Measurements from ENCODE around the gene C15orf40.
"Not testable (repeated sequence)": the region's sequence is repeated elsewhere in the genome, so short reads cannot be mapped to it uniquely, and the experiment has no call there.

Gene C15orf40

DNA sequence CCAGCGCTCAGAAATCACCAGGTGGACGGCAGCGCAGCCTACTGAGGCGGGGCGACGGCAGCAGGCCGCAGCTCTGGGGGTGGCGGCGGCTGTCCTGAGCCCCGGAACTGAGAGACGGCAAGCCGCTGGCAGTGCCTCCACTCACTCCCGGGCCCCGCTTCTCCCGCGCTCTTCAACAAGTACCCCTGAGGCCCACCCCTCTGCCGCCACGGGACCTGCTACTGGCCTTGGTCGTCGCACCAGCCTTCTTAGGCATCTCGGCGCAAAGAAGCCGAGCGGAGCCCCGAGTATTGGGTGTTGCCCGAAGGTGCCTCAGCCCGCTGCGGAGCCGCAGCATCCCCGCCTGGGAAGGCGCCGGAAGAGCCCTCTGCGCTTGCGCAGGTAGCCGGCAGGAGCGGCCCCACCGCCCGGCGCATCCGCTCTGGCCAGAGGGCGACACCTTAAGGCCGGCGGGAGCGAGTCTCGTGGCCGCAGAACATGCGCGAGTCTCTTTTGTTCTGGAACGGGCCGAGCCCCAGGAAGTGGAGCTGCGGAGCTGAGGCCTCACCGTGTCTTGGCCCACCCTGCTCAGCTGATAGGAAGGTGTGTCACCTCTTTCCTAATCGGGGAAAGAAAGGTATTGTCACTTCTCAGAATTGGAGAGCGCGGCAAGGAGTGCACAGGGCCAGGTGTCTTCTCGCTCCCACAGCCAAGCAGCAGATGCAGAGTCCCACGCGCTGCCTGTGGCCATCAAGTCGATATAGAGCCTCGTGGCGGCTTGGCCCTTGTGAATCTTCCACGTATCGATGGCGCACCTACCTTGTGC lies at the start of gene C15orf40:
Gene C15orf40 (minus strand): TSS at position 369 of the 805 bp plus-strand sequence. CDS start 32 bp downstream, at position 337.
- peak within 1 kb of the TSS; percentile 72 to 100 for H3K4me3 ChIP-seq (ENCODE audit: low read length in 2 of 2)
- H3K9ac ChIP-seq (ENCODE audit: low read depth in 1 of 2, low read length in 2 of 2), result peak within 1 kb of the TSS; percentile 77 to 79
- H3K36me3 ChIP-seq (ENCODE audit: control insufficient read depth in 2 of 2, insufficient read depth in 2 of 2, low read length in 2 of 2), result peaks cover 11 to 24% of the 10 kb centered on the region in 2 donors
- peak within 1 kb of the TSS; percentile 75 to 83 for H3K27ac ChIP-seq (ENCODE audit: low read depth in 2 of 2, low read length in 2 of 2)
- H3K27me3 ChIP-seq (ENCODE audit: control insufficient read depth in 2 of 2, insufficient read depth in 2 of 2, low read length in 2 of 2), result no peaks in the 10 kb centered on the region
- no peaks in the 10 kb centered on the region for H3K9me3 ChIP-seq (ENCODE audit: control insufficient read depth in 2 of 2, low read length in 2 of 2)
- H3K4me1 ChIP-seq (ENCODE audit: control insufficient read depth in 2 of 2, insufficient read depth in 2 of 2, low read length in 2 of 2), result peaks cover 15% of the 10 kb centered on the region in 2 donors

DNA sequence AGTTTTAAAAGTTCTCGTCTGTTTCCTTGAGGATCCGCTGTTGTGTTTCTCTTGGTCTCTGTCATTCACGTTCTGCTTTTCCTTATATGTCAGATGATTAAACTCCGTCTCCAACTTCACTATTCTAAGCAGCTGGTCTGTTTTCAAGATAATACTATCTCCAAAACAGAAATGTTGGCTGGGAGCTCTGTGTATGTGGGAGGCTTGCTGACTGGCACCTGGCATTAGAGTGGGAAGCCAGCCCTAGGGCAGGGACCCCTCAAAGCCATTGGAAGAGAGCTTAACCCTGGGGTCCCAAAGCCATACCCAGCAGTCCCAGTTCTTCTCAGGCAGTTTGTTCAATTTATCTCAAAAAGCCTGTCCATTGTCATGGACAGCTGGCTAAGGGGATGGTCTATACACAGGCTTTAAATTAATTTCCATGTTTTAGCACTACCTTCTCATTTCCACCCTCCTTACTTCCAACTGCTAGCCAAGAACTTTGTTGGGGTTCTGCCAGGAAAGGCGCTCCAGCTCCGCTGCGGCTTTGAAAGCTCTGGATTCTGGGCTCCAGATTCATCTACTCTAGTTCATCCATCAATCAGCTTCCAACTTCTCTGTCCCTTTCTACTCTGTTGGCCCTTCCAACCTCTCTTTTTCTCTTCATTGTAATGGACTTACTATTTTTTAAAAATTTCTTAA lies 46.4 kb upstream of the C15orf40 start:
- Histone ChIP-seq H3K4me3 (ENCODE audit: low read length in 2 of 2) (no peak overlapping the region), H3K36me3 (ENCODE audit: control insufficient read depth in 2 of 2, insufficient read depth in 2 of 2, low read length in 2 of 2) (peaks cover 5 to 14% of the 10 kb centered on the region in 2 donors), H3K9ac (ENCODE audit: low read depth in 1 of 2, low read length in 2 of 2) (no peak overlapping the region), H3K9me3 (ENCODE audit: control insufficient read depth in 2 of 2, low read length in 2 of 2) (no peaks in the 10 kb centered on the region), H3K27ac (ENCODE audit: low read depth in 2 of 2, low read length in 2 of 2) (no peak overlapping the region), H3K27me3 (ENCODE audit: control insufficient read depth in 2 of 2, insufficient read depth in 2 of 2, low read length in 2 of 2) (no peaks in the 10 kb centered on the region), H3K4me1 (ENCODE audit: control insufficient read depth in 2 of 2, insufficient read depth in 2 of 2, low read length in 2 of 2) (peaks cover 5 to 23% of the 10 kb centered on the region in 2 donors)

DNA sequence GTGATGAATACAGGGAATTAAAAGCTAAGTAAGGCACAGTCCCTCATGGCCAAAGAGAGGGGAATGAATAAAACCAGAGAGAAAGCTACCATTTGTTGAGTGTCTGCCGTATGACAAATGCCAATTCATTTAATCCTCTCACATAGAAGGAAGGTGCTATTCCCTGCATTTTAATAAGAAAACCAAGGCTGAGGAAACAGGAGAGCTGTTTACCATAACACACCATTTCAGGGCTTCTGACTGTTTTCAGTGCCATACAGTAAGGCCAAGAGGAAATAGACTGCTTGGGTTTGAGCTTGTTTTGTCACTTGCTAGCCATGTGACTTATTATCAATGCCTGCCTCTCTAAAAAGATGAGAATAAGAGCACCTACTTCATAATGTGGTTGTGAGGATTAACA lies 45.6 kb upstream of the C15orf40 start:
- peaks cover 5 to 13% of the 10 kb centered on the region in 2 donors for H3K36me3 ChIP-seq (ENCODE audit: control insufficient read depth in 2 of 2, insufficient read depth in 2 of 2, low read length in 2 of 2)
- H3K9ac ChIP-seq (ENCODE audit: low read depth in 1 of 2, low read length in 2 of 2), result no peak overlapping the region
- no peaks in the 10 kb centered on the region for H3K9me3 ChIP-seq (ENCODE audit: control insufficient read depth in 2 of 2, low read length in 2 of 2)
- H3K27me3 ChIP-seq (ENCODE audit: control insufficient read depth in 2 of 2, insufficient read depth in 2 of 2, low read length in 2 of 2), result no peaks in the 10 kb centered on the region
- H3K27ac ChIP-seq (ENCODE audit: low read depth in 2 of 2, low read length in 2 of 2), result no peak overlapping the region
- H3K4me3 ChIP-seq (ENCODE audit: low read length in 2 of 2), result no peak overlapping the region
- peaks cover under 1 to 18% of the 10 kb centered on the region in 2 donors for H3K4me1 ChIP-seq (ENCODE audit: control insufficient read depth in 2 of 2, insufficient read depth in 2 of 2, low read length in 2 of 2)

DNA sequence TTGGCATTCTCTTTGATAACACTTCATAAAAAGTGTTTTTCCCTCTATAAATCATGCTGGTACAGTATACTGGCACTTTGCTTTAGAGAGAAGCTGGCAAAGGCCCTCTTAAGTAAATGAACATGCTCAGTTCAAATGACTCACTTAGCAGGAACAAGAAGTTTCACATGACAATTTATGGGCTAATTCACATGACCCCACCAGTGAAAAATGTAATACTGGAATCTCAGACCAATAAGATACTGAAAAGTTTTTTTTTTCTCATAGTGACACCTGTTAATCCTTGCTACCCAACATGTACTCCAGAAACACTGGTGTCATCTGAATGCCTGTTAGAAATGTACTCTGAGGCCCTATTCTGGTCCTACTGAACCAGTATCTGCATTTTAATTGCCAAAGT lies 41.7 kb upstream of the C15orf40 start:
- H3K36me3 ChIP-seq (ENCODE audit: control insufficient read depth in 2 of 2, insufficient read depth in 2 of 2, low read length in 2 of 2), result peaks cover 15 to 25% of the 10 kb centered on the region in 2 donors
- H3K4me3 ChIP-seq (ENCODE audit: low read length in 2 of 2), result no peak overlapping the region
- H3K4me1 ChIP-seq (ENCODE audit: control insufficient read depth in 2 of 2, insufficient read depth in 2 of 2, low read length in 2 of 2), result peaks cover 0 to 9% of the 10 kb centered on the region in 2 donors
- peak overlapping the region in 1 of 2 donors; percentile 24 for H3K9ac ChIP-seq (ENCODE audit: low read depth in 1 of 2, low read length in 2 of 2)
- H3K9me3 ChIP-seq (ENCODE audit: control insufficient read depth in 2 of 2, low read length in 2 of 2), result no peaks in the 10 kb centered on the region
- H3K27ac ChIP-seq (ENCODE audit: low read depth in 2 of 2, low read length in 2 of 2), result peak overlapping the region; percentile 38 to 62
- H3K27me3 ChIP-seq (ENCODE audit: control insufficient read depth in 2 of 2, insufficient read depth in 2 of 2, low read length in 2 of 2), result no peaks in the 10 kb centered on the region

DNA sequence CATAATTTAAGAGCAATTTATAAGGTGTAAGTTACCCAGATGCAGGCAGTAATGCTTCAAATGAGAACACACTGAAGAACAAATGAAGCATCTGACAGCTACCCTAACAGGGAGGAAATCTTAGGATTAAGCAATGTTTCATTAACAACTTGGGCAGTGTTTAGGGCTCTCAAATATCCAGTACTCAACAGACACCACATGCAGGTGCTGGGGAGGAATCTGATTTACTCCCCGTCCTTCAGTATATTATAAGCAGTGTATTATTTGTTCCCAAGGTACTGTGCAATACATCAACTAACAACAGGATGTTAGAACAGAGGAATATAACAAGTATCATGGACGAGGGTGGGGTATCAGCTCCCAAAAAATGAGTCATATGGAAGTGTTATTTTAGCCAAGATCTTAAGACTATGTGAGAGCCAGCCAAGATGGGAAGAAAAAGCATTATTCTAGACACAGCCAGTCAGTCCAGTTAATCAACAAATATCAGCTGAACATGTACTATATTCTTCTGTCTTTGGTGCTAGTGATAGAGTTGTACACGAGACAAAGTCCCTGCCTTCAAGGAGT lies 35.2 kb upstream of the C15orf40 start:
- H3K9ac ChIP-seq (ENCODE audit: low read depth in 1 of 2, low read length in 2 of 2), result no peak overlapping the region
- H3K27ac ChIP-seq (ENCODE audit: low read depth in 2 of 2, low read length in 2 of 2), result no peak overlapping the region
- peaks cover 30 to 36% of the 10 kb centered on the region in 2 donors for H3K36me3 ChIP-seq (ENCODE audit: control insufficient read depth in 2 of 2, insufficient read depth in 2 of 2, low read length in 2 of 2)
- no peaks in the 10 kb centered on the region for H3K9me3 ChIP-seq (ENCODE audit: control insufficient read depth in 2 of 2, low read length in 2 of 2)
- no peaks in the 10 kb centered on the region for H3K27me3 ChIP-seq (ENCODE audit: control insufficient read depth in 2 of 2, insufficient read depth in 2 of 2, low read length in 2 of 2)
- H3K4me1 ChIP-seq (ENCODE audit: control insufficient read depth in 2 of 2, insufficient read depth in 2 of 2, low read length in 2 of 2), result peaks cover 0 to 2% of the 10 kb centered on the region in 2 donors
- no peak overlapping the region for H3K4me3 ChIP-seq (ENCODE audit: low read length in 2 of 2)

DNA sequence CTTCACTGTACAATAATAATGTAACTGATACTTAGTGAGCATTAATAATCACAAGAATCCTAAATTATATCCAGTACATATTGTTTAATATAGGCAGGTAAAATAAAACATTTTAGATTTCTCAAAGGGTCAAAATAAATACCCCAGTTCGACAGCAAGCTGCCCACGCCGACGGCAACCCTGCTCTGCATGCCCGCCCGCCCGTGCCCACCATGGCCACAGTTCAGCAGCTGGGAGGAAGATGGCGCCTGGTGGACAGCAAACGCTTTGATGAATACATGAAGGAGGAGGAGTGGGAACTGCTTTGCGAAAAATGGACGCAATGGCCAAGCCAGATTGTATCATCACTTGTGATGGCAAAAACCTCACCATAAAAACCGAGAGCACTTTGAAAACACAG lies 32.7 kb upstream of the C15orf40 start:
- Histone ChIP-seq H3K9me3 (ENCODE audit: control insufficient read depth in 2 of 2, low read length in 2 of 2) (no peaks in the 10 kb centered on the region), H3K27me3 (ENCODE audit: control insufficient read depth in 2 of 2, insufficient read depth in 2 of 2, low read length in 2 of 2) (no peaks in the 10 kb centered on the region), H3K36me3 (ENCODE audit: control insufficient read depth in 2 of 2, insufficient read depth in 2 of 2, low read length in 2 of 2) (peaks cover 41 to 53% of the 10 kb centered on the region in 2 donors), H3K27ac (ENCODE audit: low read depth in 2 of 2, low read length in 2 of 2) (no peak overlapping the region), H3K9ac (ENCODE audit: low read depth in 1 of 2, low read length in 2 of 2) (no peak overlapping the region), H3K4me1 (ENCODE audit: control insufficient read depth in 2 of 2, insufficient read depth in 2 of 2, low read length in 2 of 2) (peaks cover 0 to 2% of the 10 kb centered on the region in 2 donors), H3K4me3 (ENCODE audit: low read length in 2 of 2) (no peak overlapping the region)

DNA sequence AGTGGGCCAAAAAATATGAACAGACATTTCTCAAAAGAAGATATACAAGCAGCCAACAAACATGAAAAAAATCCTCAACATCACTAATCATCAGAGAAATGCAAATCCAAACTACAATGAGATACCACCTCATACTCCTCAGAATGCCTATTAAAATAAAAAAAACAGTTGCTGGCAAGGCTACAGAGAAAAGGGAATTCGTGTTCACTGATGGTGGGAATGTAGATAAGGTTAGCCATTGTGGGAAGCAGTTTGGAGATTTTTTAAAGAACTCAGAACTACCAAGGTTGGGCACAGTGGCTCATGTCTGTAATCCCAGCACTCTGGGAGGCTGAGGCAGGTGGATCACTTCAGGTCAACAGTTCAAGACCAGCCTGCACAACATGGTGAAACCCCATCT lies 27.8 kb upstream of the C15orf40 start:
- H3K27me3 ChIP-seq (ENCODE audit: control insufficient read depth in 2 of 2, insufficient read depth in 2 of 2, low read length in 2 of 2), result no peaks in the 10 kb centered on the region
- no peak overlapping the region for H3K4me3 ChIP-seq (ENCODE audit: low read length in 2 of 2)
- no peaks in the 10 kb centered on the region for H3K9me3 ChIP-seq (ENCODE audit: control insufficient read depth in 2 of 2, low read length in 2 of 2)
- no peak overlapping the region for H3K9ac ChIP-seq (ENCODE audit: low read depth in 1 of 2, low read length in 2 of 2)
- H3K36me3 ChIP-seq (ENCODE audit: control insufficient read depth in 2 of 2, insufficient read depth in 2 of 2, low read length in 2 of 2), result peaks cover 19 to 38% of the 10 kb centered on the region in 2 donors
- H3K4me1 ChIP-seq (ENCODE audit: control insufficient read depth in 2 of 2, insufficient read depth in 2 of 2, low read length in 2 of 2), result no peaks in the 10 kb centered on the region
- H3K27ac ChIP-seq (ENCODE audit: low read depth in 2 of 2, low read length in 2 of 2), result no peak overlapping the region

DNA sequence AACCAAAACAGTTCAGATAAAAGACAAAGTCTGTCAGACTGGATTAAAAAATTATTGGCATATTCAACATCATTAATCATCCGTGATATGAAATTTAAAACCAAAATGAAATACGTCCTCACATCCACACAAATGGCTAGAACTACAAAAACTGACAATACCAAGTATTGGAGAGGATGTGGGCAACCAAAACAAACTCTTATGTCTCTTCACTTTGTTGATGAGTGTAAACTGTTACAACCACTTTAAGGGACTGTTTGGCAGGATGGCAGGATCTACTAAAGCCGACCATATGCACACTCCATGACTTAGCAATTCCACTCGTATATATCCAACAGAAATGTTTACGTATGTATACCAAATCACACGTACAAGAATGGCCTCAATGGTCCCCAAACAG lies 24.8 kb upstream of the C15orf40 start:
- Histone ChIP-seq H3K9ac (ENCODE audit: low read depth in 1 of 2, low read length in 2 of 2) (no peak overlapping the region), H3K4me3 (ENCODE audit: low read length in 2 of 2) (no peak overlapping the region), H3K9me3 (ENCODE audit: control insufficient read depth in 2 of 2, low read length in 2 of 2) (no peaks in the 10 kb centered on the region), H3K27me3 (ENCODE audit: control insufficient read depth in 2 of 2, insufficient read depth in 2 of 2, low read length in 2 of 2) (no peaks in the 10 kb centered on the region), H3K36me3 (ENCODE audit: control insufficient read depth in 2 of 2, insufficient read depth in 2 of 2, low read length in 2 of 2) (peaks cover 16 to 36% of the 10 kb centered on the region in 2 donors), H3K27ac (ENCODE audit: low read depth in 2 of 2, low read length in 2 of 2) (no peak overlapping the region), H3K4me1 (ENCODE audit: control insufficient read depth in 2 of 2, insufficient read depth in 2 of 2, low read length in 2 of 2) (no peaks in the 10 kb centered on the region)

DNA sequence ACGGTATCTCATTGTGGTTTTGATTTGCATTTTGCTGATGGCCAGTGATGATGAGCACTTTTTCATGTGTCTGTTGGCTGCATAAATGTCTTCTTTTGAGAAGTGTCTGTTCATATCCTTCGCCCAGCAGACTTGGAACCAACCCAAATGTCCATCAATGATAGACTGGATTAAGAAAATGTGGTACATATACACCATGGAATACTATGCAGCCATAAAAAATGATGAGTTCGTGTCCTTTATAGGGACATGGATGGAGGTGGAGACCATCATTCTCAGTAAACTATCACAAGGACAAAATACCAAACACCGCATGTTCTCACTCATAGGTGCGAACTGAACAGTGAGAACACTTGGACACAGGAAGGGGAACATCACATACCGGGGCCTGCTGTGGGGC lies 19.8 kb upstream of the C15orf40 start:
- H3K27ac ChIP-seq (ENCODE audit: low read depth in 2 of 2, low read length in 2 of 2); H3K4me1 ChIP-seq (ENCODE audit: control insufficient read depth in 2 of 2, insufficient read depth in 2 of 2, low read length in 2 of 2); H3K9me3 ChIP-seq (ENCODE audit: control insufficient read depth in 2 of 2, low read length in 2 of 2); H3K9ac ChIP-seq (ENCODE audit: low read depth in 1 of 2, low read length in 2 of 2); H3K27me3 ChIP-seq (ENCODE audit: control insufficient read depth in 2 of 2, insufficient read depth in 2 of 2, low read length in 2 of 2); H3K4me3 ChIP-seq (ENCODE audit: low read length in 2 of 2): not testable (repeated sequence)
- peaks cover 22 to 36% of the 10 kb centered on the region in 2 donors for H3K36me3 ChIP-seq (ENCODE audit: control insufficient read depth in 2 of 2, insufficient read depth in 2 of 2, low read length in 2 of 2)

DNA sequence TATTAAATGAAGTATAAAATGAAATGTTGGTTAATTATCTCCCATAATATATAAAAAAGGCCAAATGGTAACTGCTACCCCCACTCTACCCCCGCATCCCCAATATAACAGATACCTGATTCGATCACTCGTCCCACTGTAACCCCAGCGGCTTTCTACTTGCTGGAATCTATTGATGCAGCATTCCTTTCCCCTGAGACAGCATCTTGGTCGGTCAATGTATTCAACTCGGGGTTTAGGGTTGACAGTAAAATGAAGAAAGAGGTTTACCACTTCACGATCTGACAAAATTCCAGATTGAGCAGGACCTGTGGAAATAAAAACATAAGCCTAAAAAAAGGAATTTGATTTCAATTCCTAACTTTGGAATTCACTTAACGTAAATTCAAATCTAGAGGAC lies 18.6 kb upstream of the C15orf40 start:
- no peaks in the 10 kb centered on the region for H3K9me3 ChIP-seq (ENCODE audit: control insufficient read depth in 2 of 2, low read length in 2 of 2)
- H3K36me3 ChIP-seq (ENCODE audit: control insufficient read depth in 2 of 2, insufficient read depth in 2 of 2, low read length in 2 of 2), result peaks cover 22 to 35% of the 10 kb centered on the region in 2 donors
- H3K27ac ChIP-seq (ENCODE audit: low read depth in 2 of 2, low read length in 2 of 2), result no peak overlapping the region
- no peak overlapping the region for H3K9ac ChIP-seq (ENCODE audit: low read depth in 1 of 2, low read length in 2 of 2)
- no peak overlapping the region for H3K4me3 ChIP-seq (ENCODE audit: low read length in 2 of 2)
- no peaks in the 10 kb centered on the region for H3K27me3 ChIP-seq (ENCODE audit: control insufficient read depth in 2 of 2, insufficient read depth in 2 of 2, low read length in 2 of 2)
- H3K4me1 ChIP-seq (ENCODE audit: control insufficient read depth in 2 of 2, insufficient read depth in 2 of 2, low read length in 2 of 2), result no peaks in the 10 kb centered on the region

Measured in mucosa of rectum (tissue), 2 donors.